ENCODE results near the gene PTPRE.

DNA sequence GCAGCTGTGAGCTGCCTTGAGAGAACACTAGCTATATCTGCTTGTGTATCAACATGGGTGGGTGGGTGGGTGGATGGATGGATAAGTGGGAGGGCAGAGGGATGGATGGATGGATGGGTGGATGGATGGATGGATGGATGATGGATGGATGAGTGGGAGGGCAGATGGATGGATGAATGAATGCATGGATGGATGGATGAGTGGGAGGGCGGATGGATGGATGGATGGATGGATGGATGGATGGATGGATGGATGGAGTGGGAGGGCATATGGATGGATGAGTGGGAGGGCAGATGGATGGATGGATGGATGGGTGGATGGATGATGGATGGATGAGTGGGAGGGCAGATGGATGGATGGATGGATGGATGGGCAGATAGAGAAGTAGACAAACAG lies 143.2 kb downstream of the PTPRE start:
- TF ChIP-seq, protein P1, sequence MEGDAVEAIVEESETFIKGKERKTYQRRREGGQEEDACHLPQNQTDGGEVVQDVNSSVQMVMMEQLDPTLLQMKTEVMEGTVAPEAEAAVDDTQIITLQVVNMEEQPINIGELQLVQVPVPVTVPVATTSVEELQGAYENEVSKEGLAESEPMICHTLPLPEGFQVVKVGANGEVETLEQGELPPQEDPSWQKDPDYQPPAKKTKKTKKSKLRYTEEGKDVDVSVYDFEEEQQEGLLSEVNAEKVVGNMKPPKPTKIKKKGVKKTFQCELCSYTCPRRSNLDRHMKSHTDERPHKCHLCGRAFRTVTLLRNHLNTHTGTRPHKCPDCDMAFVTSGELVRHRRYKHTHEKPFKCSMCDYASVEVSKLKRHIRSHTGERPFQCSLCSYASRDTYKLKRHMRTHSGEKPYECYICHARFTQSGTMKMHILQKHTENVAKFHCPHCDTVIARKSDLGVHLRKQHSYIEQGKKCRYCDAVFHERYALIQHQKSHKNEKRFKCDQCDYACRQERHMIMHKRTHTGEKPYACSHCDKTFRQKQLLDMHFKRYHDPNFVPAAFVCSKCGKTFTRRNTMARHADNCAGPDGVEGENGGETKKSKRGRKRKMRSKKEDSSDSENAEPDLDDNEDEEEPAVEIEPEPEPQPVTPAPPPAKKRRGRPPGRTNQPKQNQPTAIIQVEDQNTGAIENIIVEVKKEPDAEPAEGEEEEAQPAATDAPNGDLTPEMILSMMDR (IDR thresholded peaks at IDR 0.05; ENCODE audit: low read depth, low read length), result no peak
- no peak for TF ChIP-seq POLR2A (IDR thresholded peaks at IDR 0.05; ENCODE audit: extremely low read depth, insufficient read length)
